ENCODE measurements around the gene NTRK2. TPM values are rescaled to one million over a fixed set of nuclear protein-coding genes. Genes with fewer than 3 reads are reported as not detected.

Gene NTRK2
- total RNA-seq, 1 experiment from 2014 or later, result not detected

DNA sequence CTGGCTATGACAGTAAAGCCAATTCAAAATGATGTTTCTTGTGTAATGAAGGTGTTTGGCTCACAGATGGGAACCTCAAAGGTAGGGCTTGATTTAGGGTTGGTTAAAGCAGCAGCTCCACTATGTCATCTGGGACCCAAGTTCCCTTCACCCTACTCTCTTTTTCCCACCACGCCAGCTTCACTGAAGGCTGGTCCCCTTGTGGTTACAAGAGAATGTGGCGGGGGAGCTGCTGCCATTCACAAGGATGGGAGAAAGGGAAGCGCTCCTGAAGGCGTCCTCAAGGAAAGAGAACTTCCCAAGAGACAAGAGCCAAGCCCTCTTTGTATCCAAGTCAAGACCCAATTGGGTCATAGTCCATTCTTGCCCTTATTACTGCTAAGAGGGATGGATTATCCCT, 72.7 kb downstream of the NTRK2 start (continued):
- TF ChIP-seq, protein P1, sequence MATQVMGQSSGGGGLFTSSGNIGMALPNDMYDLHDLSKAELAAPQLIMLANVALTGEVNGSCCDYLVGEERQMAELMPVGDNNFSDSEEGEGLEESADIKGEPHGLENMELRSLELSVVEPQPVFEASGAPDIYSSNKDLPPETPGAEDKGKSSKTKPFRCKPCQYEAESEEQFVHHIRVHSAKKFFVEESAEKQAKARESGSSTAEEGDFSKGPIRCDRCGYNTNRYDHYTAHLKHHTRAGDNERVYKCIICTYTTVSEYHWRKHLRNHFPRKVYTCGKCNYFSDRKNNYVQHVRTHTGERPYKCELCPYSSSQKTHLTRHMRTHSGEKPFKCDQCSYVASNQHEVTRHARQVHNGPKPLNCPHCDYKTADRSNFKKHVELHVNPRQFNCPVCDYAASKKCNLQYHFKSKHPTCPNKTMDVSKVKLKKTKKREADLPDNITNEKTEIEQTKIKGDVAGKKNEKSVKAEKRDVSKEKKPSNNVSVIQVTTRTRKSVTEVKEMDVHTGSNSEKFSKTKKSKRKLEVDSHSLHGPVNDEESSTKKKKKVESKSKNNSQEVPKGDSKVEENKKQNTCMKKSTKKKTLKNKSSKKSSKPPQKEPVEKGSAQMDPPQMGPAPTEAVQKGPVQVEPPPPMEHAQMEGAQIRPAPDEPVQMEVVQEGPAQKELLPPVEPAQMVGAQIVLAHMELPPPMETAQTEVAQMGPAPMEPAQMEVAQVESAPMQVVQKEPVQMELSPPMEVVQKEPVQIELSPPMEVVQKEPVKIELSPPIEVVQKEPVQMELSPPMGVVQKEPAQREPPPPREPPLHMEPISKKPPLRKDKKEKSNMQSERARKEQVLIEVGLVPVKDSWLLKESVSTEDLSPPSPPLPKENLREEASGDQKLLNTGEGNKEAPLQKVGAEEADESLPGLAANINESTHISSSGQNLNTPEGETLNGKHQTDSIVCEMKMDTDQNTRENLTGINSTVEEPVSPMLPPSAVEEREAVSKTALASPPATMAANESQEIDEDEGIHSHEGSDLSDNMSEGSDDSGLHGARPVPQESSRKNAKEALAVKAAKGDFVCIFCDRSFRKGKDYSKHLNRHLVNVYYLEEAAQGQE (IDR thresholded peaks at IDR 0.05; ENCODE audit: low read depth), result no peak
- TF ChIP-seq EGR1 (IDR thresholded peaks at IDR 0.05; ENCODE audit: low read depth) (no peak), POLR2A (IDR thresholded peaks at IDR 0.05; ENCODE audit: borderline replicate concordance, extremely low read depth, insufficient read depth, insufficient read length) (no peak), FOSL1 (IDR thresholded peaks at IDR 0.05; ENCODE audit: low read depth) (no peak), TCF7L2 (IDR thresholded peaks at IDR 0.05; ENCODE audit: borderline replicate concordance, extremely low read depth, insufficient read depth, insufficient read length) (no peak), SRF (IDR thresholded peaks at IDR 0.05; ENCODE audit: low read depth) (no peak), EZH2phosphoT487 (IDR thresholded peaks at IDR 0.05; ENCODE audit: borderline replicate concordance) (no peak)
- TF ChIP-seq, protein P2, sequence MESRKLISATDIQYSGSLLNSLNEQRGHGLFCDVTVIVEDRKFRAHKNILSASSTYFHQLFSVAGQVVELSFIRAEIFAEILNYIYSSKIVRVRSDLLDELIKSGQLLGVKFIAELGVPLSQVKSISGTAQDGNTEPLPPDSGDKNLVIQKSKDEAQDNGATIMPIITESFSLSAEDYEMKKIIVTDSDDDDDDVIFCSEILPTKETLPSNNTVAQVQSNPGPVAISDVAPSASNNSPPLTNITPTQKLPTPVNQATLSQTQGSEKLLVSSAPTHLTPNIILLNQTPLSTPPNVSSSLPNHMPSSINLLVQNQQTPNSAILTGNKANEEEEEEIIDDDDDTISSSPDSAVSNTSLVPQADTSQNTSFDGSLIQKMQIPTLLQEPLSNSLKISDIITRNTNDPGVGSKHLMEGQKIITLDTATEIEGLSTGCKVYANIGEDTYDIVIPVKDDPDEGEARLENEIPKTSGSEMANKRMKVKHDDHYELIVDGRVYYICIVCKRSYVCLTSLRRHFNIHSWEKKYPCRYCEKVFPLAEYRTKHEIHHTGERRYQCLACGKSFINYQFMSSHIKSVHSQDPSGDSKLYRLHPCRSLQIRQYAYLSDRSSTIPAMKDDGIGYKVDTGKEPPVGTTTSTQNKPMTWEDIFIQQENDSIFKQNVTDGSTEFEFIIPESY (IDR thresholded peaks at IDR 0.05; ENCODE audit: extremely low read depth, insufficient replicate concordance, low read length), result no peak
- TF ChIP-seq, protein P3, sequence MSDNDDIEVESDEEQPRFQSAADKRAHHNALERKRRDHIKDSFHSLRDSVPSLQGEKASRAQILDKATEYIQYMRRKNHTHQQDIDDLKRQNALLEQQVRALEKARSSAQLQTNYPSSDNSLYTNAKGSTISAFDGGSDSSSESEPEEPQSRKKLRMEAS (IDR thresholded peaks at IDR 0.05), result no peak

DNA sequence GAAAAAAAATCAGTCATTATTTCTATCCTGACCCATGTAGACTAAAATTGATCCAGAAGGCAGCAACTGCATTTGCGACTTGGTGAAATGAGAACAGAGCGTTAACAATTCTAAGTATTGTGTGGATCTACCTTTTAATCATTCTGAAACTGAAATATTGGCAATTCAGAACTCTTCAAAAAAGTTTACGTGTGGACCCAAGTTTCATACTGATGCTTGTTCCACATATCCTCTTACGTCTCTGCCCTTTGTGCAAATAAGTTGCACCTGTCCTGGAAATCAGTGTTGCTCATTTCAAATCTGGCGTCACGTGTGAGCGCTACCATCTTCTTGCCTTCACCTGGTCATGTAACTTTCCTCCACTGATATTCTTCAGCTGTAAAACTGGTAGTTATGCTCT, 74.7 kb downstream of the NTRK2 start:
- ChIA-PET RAD21 (ENCODE audit: low non-redundant PET in 1 of 2, low total read pairs in 2 of 2, uncharacterized antibody in 2 of 2, unreplicated experiment in 2 of 2) (no interaction called here), CTCF (no interaction called here), POLR2A (no interaction called here)
- H3K27ac ChIP-seq (ENCODE audit: low read depth, low read length), result no peak overlapping the region
- H3K4me1 ChIP-seq (ENCODE audit: control insufficient read depth in 1 of 2, insufficient read depth in 2 of 2, low read length in 2 of 2), result no peaks in the 10 kb centered on the region
- H3K4me3 ChIP-seq (replicated peaks in 1 of 2; ENCODE audit: low read depth in 1 of 2, low read length in 2 of 2), result no peak overlapping the region
- no TSS peak for BruUV-seq (replicated peaks)
- H3K4me2 ChIP-seq (ENCODE audit: low read length), result no peak overlapping the region
- no peak for ATAC-seq
- H3K9ac ChIP-seq (ENCODE audit: low read length), result no peak overlapping the region
- H3K79me2 ChIP-seq (ENCODE audit: insufficient read depth, low read length), result no peaks in the 10 kb centered on the region
- no peaks in the 10 kb centered on the region for H4K20me1 ChIP-seq (ENCODE audit: insufficient read depth)
- H2AFZ ChIP-seq (ENCODE audit: low read depth, low read length, poor library complexity, severe bottlenecking), result no peak overlapping the region
- no peaks in the 10 kb centered on the region for H3K36me3 ChIP-seq (ENCODE audit: control insufficient read depth in 1 of 2, insufficient read depth in 2 of 2, low read length in 2 of 2)
- no peaks in the 10 kb centered on the region for H3K9me3 ChIP-seq (ENCODE audit: control insufficient read depth in 1 of 2, insufficient read depth in 1 of 2, low read depth in 1 of 2, low read length in 2 of 2)
- peaks cover 12% of the 10 kb centered on the region; the same call in 1 of the 2 replicates for H3K27me3 ChIP-seq (ENCODE audit: insufficient read depth, low read length)
- DNase-seq (ENCODE audit: low read depth, low spot score), result no peak
- intact Hi-C loops (cut with micrococcal nuclease), result no loop called here
- H3K9me2 ChIP-seq (ENCODE audit: insufficient read depth), result no peaks in the 10 kb centered on the region
- TF ChIP-seq SIN3A (IDR thresholded peaks at IDR 0.05; ENCODE audit: low read depth) (no peak), JUND (IDR thresholded peaks at IDR 0.05) (no peak), ZNF274 (IDR thresholded peaks at IDR 0.05; ENCODE audit: low read depth, low read length) (no peak), POLR2A (IDR thresholded peaks at IDR 0.05; ENCODE audit: borderline replicate concordance, extremely low read depth, insufficient read depth, insufficient read length) (no peak), YY1 (IDR thresholded peaks at IDR 0.05; ENCODE audit: extremely low read depth, insufficient replicate concordance, low read depth, low read length) (no peak), EGR1 (IDR thresholded peaks at IDR 0.05; ENCODE audit: low read depth) (no peak), CEBPB (IDR thresholded peaks at IDR 0.05; ENCODE audit: low read depth) (no peak)
- TF ChIP-seq, protein P2 (IDR thresholded peaks at IDR 0.05; ENCODE audit: extremely low read depth, insufficient replicate concordance, low read length), result no peak
- TF ChIP-seq, protein P4, sequence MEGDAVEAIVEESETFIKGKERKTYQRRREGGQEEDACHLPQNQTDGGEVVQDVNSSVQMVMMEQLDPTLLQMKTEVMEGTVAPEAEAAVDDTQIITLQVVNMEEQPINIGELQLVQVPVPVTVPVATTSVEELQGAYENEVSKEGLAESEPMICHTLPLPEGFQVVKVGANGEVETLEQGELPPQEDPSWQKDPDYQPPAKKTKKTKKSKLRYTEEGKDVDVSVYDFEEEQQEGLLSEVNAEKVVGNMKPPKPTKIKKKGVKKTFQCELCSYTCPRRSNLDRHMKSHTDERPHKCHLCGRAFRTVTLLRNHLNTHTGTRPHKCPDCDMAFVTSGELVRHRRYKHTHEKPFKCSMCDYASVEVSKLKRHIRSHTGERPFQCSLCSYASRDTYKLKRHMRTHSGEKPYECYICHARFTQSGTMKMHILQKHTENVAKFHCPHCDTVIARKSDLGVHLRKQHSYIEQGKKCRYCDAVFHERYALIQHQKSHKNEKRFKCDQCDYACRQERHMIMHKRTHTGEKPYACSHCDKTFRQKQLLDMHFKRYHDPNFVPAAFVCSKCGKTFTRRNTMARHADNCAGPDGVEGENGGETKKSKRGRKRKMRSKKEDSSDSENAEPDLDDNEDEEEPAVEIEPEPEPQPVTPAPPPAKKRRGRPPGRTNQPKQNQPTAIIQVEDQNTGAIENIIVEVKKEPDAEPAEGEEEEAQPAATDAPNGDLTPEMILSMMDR (IDR thresholded peaks at IDR 0.05 in 2 of 3, conservative IDR thresholded peaks at IDR 0.05 in 1 of 3; ENCODE audit: borderline replicate concordance in 1 of 3, insufficient read depth in 1 of 3, low read depth in 2 of 3, low read length in 2 of 3), result no peak

Data from HCT116 (cell line).